GM21786 (cell line): Measurements from ENCODE around the gene TSC22D2.

Experiments
- ATAC-seq: cut with Tn5 transposase; IDR thresholded peaks from one replicate; pipeline ENCODE4 v1.9.1; 2021; ENCODE audit not compliant: unreplicated experiment

The TSC22D2 gene

DNA sequence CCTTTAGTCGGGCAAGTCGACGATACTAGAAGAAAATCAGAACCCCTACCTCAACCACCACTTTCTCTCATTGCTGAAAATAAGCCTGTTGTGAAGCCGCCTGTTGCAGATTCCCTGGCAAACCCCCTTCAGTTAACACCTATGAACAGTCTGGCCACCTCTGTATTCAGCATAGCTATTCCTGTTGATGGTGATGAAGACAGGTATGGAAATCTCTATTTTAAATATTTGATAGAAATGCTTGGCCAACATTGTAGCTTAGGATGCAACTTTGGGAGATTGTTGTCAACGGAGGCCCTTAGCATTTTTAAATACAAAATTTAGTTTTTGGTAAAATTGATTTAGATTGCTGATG, 3.0 kb downstream of the TSC22D2 start:
- no peak for ATAC-seq

DNA sequence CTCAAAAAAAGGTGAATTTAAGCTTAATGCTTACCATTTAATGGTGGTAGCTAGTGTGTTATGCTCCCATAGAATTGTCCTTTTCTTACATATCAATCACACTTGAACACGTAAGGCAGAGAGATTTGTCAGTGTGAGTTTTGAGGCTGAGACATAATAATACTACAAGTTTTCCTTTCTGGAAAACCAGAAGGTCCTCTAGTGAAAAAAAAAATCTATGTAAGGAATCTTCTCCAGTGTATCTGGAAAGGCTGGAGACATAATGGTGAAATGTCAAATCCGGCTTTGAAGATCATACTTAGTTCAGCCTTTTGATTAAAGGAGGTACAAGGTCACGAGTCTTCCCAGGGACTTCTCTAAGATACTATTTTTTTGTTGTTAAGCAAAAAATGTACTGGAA, 3.4 kb downstream of the TSC22D2 start:
- no peak for ATAC-seq

DNA sequence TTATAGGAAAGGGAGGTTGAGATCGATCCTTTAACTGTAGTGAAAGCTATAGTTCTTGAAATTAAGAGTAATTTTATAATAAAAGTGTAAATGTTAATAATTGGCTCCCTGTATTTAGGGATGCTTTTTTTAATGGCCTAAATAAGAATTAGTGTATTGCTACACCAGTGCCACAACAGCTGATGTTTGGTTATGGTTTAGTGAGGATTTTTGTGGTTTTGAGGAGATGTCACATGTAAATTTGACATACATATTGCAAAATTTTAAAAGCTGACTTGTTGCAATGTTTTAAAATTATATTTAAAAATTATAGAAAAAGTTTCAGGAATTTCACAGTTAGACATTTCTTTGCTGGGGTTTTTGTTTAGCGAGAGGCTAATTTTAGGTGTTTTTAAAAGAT, 3.9 kb downstream of the TSC22D2 start:
- ATAC-seq: no peak

DNA sequence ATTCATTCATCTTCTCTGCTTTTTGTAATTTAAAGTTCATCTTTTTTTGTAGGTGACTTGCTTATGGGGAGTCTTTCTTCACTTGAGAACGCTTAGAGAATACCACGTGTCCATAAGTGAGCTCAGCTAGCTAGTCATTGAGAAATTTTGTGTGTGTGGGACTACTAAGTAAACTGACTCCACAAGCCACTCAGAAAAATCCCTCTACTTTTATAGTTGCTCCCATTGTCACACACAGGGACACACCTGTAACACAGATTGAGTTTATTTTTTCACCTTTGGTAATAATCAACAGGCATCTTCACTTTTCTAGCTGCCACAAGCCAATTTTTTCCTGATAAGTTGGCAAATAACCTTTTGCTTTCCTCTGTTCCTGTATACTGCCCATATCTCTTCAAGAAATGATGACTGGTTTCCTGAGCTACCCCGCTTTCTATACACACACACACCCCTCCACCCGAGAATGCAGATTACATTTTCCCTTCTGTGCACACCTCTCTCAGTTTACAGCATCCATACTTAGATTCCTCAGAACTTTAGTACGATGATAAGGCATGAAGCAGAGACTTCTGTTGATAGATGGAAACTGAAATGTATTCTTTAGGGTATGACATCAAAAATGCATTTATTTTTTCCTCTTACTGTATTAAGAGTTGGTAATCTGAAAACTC, 4.6 kb downstream of the TSC22D2 start:
- no peak for ATAC-seq

DNA sequence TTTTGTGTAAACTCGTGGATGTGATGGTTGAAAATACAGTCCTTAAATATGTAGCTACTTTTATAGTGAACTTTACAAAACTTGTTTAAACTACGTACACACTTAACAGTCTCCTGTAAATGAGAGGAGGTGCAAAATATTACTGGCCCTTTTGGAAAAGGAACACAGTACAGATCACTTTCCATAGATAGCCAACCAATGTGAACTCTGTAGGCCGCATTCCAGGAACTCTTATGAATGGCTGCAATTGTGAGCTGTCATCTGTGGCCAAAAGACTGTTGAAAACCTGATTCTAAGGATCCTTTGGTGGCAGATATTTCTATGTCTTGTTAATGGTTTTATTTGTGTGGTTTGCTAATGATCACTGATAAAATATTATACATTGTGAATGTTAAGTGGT, 6.2 kb downstream of the TSC22D2 start:
- ATAC-seq: no peak

DNA sequence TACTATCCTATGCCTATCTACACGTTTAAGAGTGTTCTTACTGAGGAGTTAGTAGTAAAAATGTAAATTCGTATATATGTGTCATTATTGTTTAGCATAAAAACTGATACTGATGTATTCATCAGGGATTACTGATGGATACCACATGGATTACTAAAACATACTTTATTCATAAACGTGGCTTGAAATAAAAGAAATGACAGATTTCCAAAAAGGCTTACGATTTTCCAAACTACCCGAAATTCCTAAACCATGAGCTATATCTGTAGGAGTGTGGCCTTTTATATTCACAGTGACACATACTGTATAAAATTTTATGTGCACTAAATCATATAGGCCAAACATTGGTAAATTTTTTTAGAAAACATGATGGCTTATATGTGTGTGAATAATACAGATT, 6.9 kb downstream of the TSC22D2 start:
- no peak for ATAC-seq

DNA sequence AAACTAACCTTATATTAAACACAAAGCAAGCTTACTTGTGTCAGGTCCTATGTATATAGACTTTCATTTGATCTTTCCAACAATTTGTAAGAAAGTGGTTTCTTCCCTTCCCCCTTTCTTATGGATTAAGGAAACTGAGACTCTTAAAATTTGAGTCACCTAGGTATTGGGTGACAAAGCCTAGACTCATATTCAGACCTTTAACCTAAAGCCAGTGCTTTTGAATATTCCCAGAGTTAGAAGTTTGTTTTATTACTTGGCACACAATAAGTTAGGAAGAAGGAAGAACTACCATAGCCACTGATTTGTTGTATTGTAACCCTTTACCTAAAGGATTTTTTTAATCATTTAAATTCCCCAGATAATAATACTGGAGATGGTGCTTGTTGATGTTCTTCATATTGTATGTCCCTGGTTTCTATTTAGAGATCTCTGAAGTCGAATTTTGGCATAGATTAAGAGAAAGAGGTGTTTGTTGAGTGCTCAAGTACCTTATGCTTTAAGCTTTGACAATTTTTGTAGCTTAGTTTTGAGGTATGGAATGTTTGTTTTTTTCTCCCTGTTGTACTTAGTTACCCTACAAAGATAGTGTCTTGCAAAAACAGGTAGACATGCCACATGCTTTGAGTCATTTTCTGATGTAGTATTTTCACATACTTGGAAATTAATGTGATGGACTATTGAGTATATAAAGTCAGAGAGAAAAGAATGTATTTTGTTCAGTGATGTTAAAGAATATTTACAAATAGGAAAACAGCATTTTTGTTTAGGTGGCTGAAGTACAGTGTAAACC, 11.2 kb downstream of the TSC22D2 start:
- ATAC-seq: no peak

DNA sequence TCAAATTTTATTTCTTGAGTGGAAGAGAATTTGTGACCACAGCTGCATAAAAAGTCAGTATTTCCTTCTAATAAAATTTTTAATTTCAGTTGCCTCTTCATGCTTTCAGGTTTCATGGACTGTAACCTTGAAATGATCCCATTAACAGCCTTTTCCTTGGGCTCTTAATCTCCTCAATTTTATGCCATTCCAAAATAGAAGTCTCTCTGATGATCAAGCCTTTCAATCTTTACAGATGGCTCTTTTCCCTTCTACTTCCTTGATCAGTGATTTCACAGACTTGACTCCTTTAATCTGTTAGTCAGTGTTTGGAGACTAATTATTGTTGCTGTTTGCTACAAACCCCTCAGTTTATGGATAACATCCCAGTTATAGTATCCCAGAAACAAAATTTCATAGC, 11.9 kb downstream of the TSC22D2 start:
- ATAC-seq: no peak

DNA sequence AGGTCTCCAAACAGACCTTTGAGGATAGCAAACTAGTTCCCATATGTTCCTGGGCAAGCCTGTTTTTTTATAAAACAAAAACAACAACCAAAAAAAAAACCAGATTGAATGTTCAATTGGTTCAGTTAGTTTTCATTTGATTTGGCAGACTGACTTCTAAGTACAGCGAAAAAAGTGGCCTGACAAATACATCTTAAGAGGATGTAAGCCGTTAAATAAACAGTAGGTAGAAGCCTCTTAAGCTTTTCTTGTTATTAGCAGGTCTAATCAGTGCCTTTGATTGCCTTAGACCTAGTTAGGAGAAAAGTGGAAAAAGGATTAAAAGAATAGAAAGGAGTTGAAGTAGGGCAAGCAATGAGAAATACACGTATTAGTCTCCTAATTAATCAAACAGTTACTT, 13.2 kb downstream of the TSC22D2 start:
- ATAC-seq: no peak

DNA sequence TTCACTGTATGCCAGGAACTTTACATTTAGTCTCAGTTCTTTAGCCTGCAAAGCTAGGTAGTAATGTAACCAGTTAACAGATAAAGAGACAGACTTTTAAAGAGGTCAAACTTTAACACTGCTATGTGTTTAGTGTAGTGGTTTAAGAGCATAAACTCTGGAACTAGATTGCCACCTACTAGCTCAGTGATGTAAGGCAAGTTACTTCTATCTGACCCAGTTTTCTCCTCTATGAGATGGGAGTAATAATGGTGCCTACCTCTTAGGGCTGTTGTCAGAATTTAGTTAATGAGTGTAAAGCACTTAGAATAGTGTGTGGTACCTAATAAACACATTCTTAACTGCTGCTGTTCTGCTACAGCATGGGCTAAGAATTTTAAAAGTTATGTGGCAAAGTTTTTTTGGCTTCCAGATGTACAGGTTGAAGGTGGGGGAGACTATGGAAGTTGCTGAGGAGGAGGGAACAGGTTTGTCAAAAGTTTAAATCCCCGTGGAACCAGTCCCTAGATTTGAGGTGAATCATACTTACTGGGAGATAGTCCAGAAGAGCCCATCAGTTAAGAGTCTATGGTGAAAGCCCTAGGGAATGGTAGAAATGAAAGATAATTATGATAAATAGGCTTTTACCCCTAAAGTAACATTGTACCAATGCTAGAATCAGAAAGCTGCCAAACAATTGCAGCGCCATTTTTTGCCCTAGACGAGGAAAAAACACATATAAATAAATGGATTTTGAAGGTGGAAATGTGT, 13.9 kb downstream of the TSC22D2 start:
- no peak for ATAC-seq

DNA sequence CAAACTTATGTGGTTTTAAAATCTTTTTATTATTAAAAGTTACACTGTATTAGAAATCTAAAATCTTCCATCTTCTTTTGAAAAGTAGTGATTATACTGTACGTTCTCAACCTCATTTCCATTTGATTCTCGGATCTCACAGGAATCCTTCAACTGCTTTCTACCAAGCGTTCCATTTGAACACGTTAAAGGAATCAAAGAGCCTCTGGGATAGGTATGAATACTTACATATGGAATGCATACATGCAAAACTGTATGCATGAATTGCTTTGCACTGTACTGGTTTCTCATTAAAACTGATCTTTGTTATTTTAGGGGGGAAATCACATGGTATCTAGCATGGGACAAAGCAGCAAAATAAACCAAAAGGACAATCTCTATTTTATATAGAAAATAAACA, 14.8 kb downstream of the TSC22D2 start:
- ATAC-seq: no peak

DNA sequence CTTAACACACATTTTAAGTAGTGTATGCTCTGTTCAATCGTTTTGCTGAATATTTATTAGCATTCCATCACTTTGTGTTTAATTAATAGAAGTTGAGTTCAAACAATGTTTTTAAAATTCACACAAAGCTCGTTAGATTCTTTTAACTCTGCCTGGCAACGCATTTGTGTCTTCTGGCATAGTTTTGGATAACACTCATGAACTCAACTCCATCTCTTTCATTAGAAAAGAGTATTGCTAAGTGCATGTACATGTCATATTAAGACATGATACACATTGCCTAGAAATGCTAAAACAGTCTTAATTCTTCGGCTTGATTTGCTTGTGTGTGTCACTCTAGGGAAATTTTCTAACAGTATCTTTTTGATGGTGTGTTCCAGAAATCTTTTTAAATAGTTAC, 15.7 kb downstream of the TSC22D2 start:
- no peak for ATAC-seq

DNA sequence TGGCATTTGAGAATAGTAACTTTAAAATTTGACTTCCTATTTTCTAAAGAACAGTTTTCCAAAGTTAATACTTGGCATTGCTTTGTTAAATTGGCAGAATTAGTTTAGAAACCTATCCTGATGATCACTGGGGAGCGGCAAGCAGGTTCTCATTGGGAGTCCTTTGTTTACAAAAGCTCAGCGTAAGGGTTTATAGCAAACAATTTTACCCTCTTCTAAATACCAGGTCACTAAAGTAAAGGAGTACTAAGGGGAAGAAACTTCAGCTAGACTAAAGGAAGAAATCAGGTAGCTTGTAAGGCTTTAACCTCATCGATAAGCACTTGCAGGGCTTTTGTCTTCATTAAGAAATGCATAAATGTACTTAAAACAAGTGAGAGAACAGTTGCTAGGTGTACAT, 18.2 kb downstream of the TSC22D2 start:
- ATAC-seq: no peak

DNA sequence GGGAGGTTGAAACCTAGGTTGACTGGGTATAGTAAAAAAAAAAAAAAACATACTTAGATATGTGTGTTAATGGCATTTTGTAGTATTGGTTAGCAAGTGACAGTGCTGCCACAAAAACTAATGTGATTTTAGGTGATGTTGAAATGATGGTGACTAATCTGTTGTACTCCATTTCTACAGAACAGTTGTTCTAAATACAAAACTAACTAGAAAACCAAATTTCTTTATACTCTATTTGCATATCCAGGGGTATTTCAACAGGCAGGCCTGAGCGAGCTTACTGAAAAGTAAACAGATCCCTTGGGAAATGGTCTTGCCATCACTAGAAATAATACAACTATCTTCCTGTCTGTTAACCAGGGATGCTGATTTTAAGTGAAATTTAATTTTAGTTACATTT, 20.5 kb downstream of the TSC22D2 start:
- no peak for ATAC-seq

DNA sequence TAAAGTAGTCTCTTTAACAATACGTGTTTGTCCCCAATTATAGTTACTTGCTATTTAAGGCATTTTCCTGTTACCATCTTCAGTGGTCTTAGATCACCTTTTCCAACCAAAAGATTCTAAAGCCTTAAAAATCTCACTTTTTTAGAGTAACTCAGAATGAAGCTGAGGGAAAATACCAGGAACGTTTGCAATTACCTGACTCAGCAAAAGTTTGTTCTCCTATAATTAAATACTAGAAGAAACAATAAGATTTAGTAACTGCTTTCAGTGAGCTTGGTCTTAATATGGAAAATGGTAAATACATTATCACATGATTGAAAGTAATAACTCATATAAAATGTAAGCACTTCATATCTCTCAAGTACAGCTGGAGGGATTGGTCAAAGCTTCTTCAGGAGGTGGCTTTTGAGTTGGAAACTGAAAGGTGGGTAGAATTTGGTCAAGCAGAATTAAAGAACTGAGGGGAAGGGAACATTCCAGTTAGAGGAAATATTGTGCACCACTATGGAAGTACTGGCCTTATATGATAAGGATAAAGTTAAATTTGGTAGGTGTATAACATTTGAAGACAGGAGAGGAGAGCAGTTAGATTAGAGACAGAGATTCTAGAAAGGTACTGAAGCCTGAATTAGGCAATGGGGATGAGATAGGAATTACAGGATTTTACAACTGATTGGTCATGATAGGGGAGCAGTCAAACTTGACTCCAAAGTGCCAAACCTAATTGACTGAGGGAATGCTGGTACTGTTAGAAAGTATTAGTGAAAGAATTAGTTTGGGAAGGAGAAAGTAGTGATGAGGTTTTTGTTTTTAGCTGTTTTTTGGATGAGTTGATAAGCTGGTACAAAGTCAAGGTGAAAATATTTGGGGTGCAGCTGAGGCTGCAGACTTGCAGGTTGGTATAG, 21.9 kb downstream of the TSC22D2 start:
- no peak for ATAC-seq

DNA sequence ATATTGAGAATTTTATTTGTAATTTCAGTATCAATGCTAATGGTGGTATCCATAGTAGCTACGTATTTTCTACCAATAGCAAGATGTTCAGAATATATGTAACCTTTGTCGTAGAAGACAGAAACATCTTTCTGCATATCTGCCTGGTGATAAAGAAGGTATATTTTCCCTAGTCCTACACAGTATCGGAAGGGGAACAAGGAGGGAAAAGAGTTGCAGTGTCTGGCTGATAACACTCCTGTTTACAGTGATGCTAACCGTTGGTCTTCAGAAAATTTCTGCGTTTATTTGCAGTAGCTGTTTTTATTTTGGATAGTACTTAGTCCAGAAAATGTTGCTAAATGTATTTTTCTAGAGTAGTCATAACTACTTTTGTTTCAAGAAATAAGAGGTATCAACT, 25.2 kb downstream of the TSC22D2 start:
- ATAC-seq: no peak

DNA sequence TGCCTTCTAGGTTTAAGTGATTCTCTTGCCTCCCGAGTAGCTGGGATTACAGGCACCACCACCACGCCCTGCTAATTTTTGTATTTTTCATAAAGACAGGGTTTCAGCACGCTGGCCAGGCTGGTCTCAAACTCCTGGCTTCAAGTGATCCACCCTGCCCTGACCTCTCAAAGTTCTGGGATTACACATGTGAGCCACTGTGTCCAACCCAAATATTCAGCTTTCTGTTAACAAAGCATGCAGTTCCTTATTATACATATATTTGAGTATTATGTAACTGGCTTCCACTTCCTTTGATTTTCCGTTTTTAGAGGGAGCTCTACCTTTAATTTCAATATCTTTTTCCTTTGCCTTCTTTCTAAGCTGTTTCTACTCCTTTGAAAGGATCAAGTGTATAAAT, 26.1 kb downstream of the TSC22D2 start:
- ATAC-seq: no peak

DNA sequence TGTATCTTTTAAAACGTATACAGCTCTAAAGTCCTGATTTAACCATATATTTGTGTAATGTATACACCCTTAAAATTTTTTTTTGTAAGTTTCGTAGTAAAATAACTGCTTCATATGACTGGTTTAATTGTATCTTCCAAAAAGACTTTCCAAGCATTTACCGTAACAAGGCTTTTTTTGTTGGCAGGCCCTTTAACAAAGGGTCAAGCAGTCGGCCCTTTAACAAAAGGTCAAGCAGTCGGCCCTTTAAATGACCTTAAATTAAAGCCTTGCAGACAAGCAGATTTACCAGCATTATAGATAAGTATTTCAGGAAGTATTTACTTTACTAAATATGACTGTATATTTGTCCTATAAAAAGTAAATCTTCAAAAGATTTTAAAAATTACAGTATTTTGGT, 28.1 kb downstream of the TSC22D2 start:
- ATAC-seq: no peak

DNA sequence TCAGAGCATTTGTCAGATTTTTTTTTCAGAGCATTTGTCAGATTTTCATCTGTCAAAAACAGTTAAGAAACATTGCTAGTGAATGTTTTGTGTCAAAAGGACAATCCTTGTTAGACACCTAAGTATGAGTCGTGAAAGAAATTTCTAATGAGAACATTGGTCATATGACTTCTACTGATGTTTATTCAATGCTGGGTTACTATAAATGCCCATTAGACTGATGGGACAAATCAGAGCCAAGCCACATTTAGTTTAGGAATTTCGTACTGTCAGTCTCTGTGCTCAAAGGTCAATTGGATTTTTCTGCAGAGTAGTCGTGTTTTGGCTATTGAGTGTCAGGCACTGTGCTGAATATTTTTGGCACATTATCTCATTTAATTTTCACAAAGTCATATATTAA, 31.6 kb downstream of the TSC22D2 start:
- ATAC-seq: no peak

DNA sequence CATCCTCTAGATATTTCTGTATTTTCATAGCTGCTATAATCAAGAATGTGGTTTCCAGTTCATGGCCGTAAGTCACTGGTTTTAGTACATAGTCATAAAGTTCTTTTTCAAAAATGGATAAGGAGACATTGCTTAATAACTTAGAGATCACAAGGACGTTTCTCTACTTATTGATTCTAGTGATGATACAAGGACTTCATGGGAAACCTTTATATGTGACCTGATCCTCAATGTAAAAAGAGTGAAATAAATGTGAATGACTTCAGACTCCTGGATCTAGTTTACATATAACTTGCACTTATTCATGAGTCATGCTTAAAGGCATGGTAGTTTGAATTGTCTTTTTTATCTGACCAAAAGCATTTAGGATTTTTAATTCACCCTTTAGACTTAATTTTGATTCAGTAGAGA, 35.2 kb downstream of the TSC22D2 start:
- ATAC-seq: no peak

DNA sequence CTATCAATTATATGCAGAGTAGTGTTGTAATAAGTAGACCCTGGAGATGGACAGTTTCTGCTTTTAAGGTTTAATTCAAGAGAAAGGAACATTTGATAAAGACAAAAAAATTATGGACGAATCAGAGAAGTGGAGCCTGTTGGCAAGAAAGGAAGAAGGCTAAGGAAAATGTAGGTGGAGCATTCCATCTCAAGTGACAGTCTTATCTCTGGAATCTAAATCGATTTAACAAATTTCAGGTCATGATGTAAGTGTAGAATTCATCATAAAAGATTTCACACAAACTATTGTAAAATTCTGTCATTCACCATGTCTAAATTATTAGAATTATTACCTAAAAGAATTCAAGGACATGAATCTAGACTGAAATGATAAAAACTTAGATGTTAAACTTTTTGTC, 36.3 kb downstream of the TSC22D2 start:
- no peak for ATAC-seq
